HG03108 (cell line): ENCODE results near the gene NBPF1.
"Not testable (repeated sequence)": the region's sequence is repeated elsewhere in the genome, so short reads cannot be mapped to it uniquely, and the experiment has no call there.

Experiments used
- ATAC-seq: cut with Tn5 transposase; IDR thresholded peaks from one replicate; pipeline ENCODE4 v1.9.1; 2021; ENCODE audit warnings: moderate library complexity; ENCODE audit not compliant: unreplicated experiment

NBPF1 gene

GRCh38 chr1:16623812-16624719, 10.7 kb upstream of the NBPF1 start:
- ATAC-seq = not testable (repeated sequence)

GRCh38 chr1:16623337-16623736, 10.0 kb upstream of the NBPF1 start:
- ATAC-seq = not testable (repeated sequence)

- ATAC-seq = not testable (repeated sequence)
Observed at GRCh38 chr1:16621681-16622315, 8.4 kb upstream of the NBPF1 start.

GRCh38 chr1:16621300-16621658, 7.9 kb upstream of the NBPF1 start:
- no peak for ATAC-seq

- not testable (repeated sequence) for ATAC-seq
Observed at GRCh38 chr1:16619803-16620501, 6.6 kb upstream of the NBPF1 start.

- no peak for ATAC-seq
Observed at GRCh38 chr1:16618719-16619118, 5.4 kb upstream of the NBPF1 start.

- ATAC-seq = no peak
Observed at GRCh38 chr1:16617778-16618580, 4.6 kb upstream of the NBPF1 start.

- no peak for ATAC-seq
Observed at GRCh38 chr1:16617114-16617631, 3.8 kb upstream of the NBPF1 start.

GRCh38 chr1:16615253-16616252, 2.2 kb upstream of the NBPF1 start:
- ATAC-seq = no peak

- ATAC-seq = no peak
Observed at GRCh38 chr1:16614361-16615252, 1.2 kb upstream of the NBPF1 start.

- no peak for ATAC-seq
Observed at GRCh38 chr1:16612332-16613172, 812 bp downstream of the NBPF1 start.

GRCh38 chr1:16611981-16612331, 1.4 kb downstream of the NBPF1 start:
- ATAC-seq = not testable (repeated sequence)

GRCh38 chr1:16611164-16611563, 2.2 kb downstream of the NBPF1 start:
- not testable (repeated sequence) for ATAC-seq

GRCh38 chr1:16610553-16610952, 2.8 kb downstream of the NBPF1 start:
- not testable (repeated sequence) for ATAC-seq

GRCh38 chr1:16609761-16610160, 3.6 kb downstream of the NBPF1 start:
- ATAC-seq = not testable (repeated sequence)

GRCh38 chr1:16608838-16609560, 4.4 kb downstream of the NBPF1 start:
- ATAC-seq = no peak
